Neural crest cell (in vitro differentiated cells): ENCODE measurements around the gene ICAM2. TPM values are rescaled to one million over a fixed set of nuclear protein-coding genes. Genes with fewer than 3 reads are reported as not detected.

Source experiments
- DNase-seq: peaks from one replicate; pipeline ENCODE4 v3.0.0; 2021; ENCODE audit warnings: low read depth, mixed read lengths, low spot score
- H3K27ac Mint-ChIP-seq: one replicate; pipeline ENCODE4 v1.8.0; 2021; ENCODE audit warnings: mild to moderate bottlenecking, mixed read lengths; ENCODE audit not compliant: unreplicated experiment
- H3K27me3 Mint-ChIP-seq: 2 replicates; pipeline ENCODE4 v1.8.0; 2021; ENCODE audit warnings: low read depth, mild to moderate bottlenecking, mixed read lengths
- H3K36me3 Mint-ChIP-seq: 2 replicates; pipeline ENCODE4 v1.8.0; 2021; ENCODE audit warnings: low read depth, mild to moderate bottlenecking, mixed read lengths
- H3K4me1 Mint-ChIP-seq: 2 replicates; pipeline ENCODE4 v1.8.0; 2021; ENCODE audit warnings: mixed read lengths
- H3K4me3 Mint-ChIP-seq: one replicate; pipeline ENCODE4 v1.8.0; 2021; ENCODE audit warnings: mild to moderate bottlenecking, mixed read lengths
- H3K9me3 Mint-ChIP-seq: 2 replicates; pipeline ENCODE4 v1.8.0; 2021; ENCODE audit warnings: mixed read lengths
- total RNA-seq: library from RNA; stranded (reverse); gene quantifications from 2 replicates; pipeline ENCODE4 v1.2.1, GENCODE V29; 2021
- TF ChIP-seq, protein P1 (sequence below): fragments of 200-600 bp; sonication (generic); conservative IDR thresholded peaks from 2 replicates; pipeline ENCODE4 v1.5.0; 2021; ENCODE audit warnings: antibody characterized with exemption, mild to moderate bottlenecking

The ICAM2 gene
- total RNA-seq, 1 donor from 2014 or later, result not detected

DNA sequence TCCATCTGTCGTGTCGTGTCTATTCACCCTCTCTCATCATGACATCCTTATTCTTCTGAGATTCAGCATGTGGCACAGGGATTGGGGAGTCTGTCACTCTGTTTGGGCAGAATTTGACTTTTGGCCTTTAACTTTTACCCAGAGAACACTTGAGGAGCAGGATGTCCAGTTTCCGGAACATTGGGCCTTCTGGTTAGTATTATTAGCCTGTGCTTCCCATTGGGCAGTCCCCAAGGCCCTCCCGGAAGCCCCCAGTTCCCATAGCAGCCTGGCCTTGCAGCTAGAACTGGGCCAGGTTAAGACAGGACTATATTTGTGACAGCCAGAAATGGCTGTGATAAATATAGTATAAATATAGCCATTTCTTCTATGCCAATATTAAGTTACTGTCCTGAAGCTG, 57.3 kb downstream of the ICAM2 start:
- H3K27me3 Mint-ChIP-seq, result peaks cover 4% of the 10 kb centered on the region
- H3K27ac Mint-ChIP-seq, result no peak overlapping the region
- TF ChIP-seq, protein P1, sequence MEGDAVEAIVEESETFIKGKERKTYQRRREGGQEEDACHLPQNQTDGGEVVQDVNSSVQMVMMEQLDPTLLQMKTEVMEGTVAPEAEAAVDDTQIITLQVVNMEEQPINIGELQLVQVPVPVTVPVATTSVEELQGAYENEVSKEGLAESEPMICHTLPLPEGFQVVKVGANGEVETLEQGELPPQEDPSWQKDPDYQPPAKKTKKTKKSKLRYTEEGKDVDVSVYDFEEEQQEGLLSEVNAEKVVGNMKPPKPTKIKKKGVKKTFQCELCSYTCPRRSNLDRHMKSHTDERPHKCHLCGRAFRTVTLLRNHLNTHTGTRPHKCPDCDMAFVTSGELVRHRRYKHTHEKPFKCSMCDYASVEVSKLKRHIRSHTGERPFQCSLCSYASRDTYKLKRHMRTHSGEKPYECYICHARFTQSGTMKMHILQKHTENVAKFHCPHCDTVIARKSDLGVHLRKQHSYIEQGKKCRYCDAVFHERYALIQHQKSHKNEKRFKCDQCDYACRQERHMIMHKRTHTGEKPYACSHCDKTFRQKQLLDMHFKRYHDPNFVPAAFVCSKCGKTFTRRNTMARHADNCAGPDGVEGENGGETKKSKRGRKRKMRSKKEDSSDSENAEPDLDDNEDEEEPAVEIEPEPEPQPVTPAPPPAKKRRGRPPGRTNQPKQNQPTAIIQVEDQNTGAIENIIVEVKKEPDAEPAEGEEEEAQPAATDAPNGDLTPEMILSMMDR, result no peak
- H3K4me1 Mint-ChIP-seq, result peaks cover 17% of the 10 kb centered on the region
- no peak for DNase-seq
- H3K4me3 Mint-ChIP-seq, result no peak overlapping the region
- no peaks in the 10 kb centered on the region for H3K36me3 Mint-ChIP-seq
- no peaks in the 10 kb centered on the region for H3K9me3 Mint-ChIP-seq

DNA sequence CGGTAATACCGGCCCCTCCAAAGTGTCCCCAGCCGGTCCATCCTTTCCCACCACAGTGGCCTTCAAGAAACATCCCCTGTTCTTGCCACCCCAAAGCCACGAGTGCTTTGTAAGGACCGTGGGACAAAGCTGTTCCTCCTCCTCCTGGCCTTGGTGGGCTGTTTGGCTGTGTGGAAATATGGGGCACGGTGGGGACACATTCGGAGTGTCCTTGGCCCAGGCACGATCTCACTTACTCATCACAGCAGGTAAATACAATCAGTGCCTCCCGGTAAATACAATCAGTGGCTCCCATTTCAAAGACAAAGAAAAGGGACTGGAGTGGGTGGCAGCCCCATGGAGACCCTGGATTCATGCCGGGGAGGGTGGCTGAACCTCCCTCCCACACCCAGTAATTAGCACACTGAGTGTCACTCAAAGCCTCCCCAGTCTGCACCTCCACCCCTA, 58.1 kb downstream of the ICAM2 start:
- peaks cover 4% of the 10 kb centered on the region for H3K27me3 Mint-ChIP-seq
- no peaks in the 10 kb centered on the region for H3K36me3 Mint-ChIP-seq
- peaks cover 17% of the 10 kb centered on the region for H3K4me1 Mint-ChIP-seq
- no peak overlapping the region for H3K4me3 Mint-ChIP-seq
- no peaks in the 10 kb centered on the region for H3K9me3 Mint-ChIP-seq
- TF ChIP-seq, protein P1, result no peak
- no peak overlapping the region for H3K27ac Mint-ChIP-seq
- no peak for DNase-seq

DNA sequence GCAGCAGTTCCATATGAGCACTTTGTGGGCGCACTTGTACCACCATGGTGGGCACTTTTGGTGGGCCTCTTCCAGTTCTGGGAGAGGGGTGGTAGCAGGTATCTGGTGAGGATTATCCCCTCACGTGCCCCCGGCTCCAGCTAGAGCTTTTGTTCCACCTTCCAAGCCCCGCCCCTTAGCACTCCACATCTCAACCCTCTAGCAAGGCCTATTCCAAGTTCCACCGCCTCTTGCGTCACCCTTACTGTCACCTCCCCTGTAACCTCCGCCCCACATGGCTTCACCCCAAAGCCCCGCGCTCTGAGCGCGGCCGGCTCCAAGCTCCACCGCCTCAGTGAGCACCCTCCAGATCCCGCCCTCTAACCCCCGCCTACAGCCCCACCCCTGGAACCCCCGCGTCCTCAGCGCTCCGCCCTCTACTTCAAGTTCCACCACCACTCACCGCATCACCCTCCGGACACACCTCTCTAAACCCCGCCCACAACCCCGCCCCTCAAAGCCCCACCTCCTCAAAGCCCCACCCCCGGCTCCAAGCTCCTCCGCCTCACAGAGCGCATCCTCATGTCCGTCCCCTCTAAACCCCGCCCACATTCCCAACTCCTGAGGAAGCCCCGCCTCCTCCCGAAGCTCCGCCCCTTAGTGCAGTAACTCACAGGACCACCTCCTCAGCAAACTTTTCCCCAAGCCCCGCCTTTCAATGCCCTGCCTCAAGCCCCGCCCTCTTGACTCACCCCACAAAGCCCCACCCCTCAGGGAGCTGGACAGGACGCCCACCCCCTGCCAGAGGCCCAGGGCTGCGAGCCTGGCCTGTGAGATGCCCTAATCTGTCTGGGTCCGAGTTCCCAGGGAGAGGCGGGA, 58.8 kb downstream of the ICAM2 start:
- TF ChIP-seq, protein P1, result no peak
- H3K27me3 Mint-ChIP-seq, result peaks cover 2% of the 10 kb centered on the region
- no peaks in the 10 kb centered on the region for H3K36me3 Mint-ChIP-seq
- no peaks in the 10 kb centered on the region for H3K9me3 Mint-ChIP-seq
- H3K4me1 Mint-ChIP-seq, result peaks cover 17% of the 10 kb centered on the region
- peak; percentile 81 for DNase-seq
- H3K4me3 Mint-ChIP-seq, result peak overlapping the region; percentile 44
- peak overlapping the region; percentile 6 for H3K27ac Mint-ChIP-seq

DNA sequence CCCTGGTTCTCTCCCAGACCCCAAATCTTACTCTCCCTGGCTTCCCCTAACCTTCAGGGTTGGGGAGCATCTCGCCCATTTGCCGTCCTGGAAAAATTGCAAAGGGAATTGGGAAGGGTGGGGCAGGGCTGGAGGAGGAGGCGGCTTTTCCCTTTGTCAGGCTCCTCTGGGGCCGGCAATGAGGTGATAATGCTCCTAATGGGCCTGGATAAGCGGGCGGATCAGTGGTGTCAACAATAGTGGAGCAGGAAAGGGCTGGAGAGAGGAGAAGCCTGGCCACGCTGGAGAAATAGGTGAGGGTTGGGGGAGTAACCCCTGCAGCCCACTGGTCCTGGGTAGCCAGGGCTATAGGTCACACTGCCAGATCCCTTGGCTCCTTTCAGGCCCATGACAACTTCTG, 60.0 kb downstream of the ICAM2 start:
- H3K27me3 Mint-ChIP-seq, result peaks cover 2% of the 10 kb centered on the region
- peaks cover 17% of the 10 kb centered on the region for H3K4me1 Mint-ChIP-seq
- no peak overlapping the region for H3K27ac Mint-ChIP-seq
- TF ChIP-seq, protein P1, result no peak
- no peaks in the 10 kb centered on the region for H3K9me3 Mint-ChIP-seq
- H3K4me3 Mint-ChIP-seq, result no peak overlapping the region
- no peak for DNase-seq
- H3K36me3 Mint-ChIP-seq, result no peaks in the 10 kb centered on the region

DNA sequence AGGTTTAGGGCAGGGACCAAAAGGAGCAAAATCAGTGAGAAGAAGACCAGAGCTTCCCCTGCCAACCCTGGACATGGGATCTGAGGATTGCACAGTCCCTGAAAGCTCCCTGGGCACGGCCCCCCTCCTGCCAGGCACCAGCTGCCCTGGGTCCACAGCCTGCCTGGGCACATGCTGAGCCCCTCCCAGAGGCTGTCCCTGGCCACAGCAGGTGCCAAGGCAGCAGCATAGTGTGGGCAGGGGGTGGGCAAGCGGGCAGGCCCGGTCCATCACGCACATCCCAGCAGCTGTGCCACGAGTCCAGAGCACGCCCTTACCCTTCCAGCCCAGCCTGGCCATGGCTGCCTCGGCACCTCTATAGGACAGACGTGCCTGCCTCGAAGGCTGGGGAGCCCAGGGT, 60.4 kb downstream of the ICAM2 start:
- Mint-ChIP-seq H3K36me3 (no peaks in the 10 kb centered on the region), H3K4me1 (peaks cover 17% of the 10 kb centered on the region), H3K27me3 (peaks cover 2% of the 10 kb centered on the region), H3K9me3 (no peaks in the 10 kb centered on the region), H3K4me3 (no peak overlapping the region), H3K27ac (no peak overlapping the region)
- no peak for DNase-seq
- TF ChIP-seq, protein P1, result no peak
